Brain pericyte (primary cell): ENCODE data around the gene ZNF385B.
"Not testable (repeated sequence)": the region's sequence is repeated elsewhere in the genome, so short reads cannot be mapped to it uniquely, and the experiment has no call there.

Source experiments
- DNase-seq: peaks from one replicate; pipeline ENCODE4 v3.0.0-alpha.2; 2012; ENCODE audit warnings: low read depth, low spot score

The ZNF385B gene

GRCh38 chr2:179512281-179513035, 349.0 kb downstream of the ZNF385B start:
- no peak for DNase-seq

- no peak for DNase-seq
Measured at GRCh38 chr2:179511105-179511789, 350.2 kb downstream of the ZNF385B start.

GRCh38 chr2:179495315-179495714, 366.1 kb downstream of the ZNF385B start:
- DNase-seq: no peak

GRCh38 chr2:179488563-179488962, 372.8 kb downstream of the ZNF385B start:
- DNase-seq: no peak

DNA sequence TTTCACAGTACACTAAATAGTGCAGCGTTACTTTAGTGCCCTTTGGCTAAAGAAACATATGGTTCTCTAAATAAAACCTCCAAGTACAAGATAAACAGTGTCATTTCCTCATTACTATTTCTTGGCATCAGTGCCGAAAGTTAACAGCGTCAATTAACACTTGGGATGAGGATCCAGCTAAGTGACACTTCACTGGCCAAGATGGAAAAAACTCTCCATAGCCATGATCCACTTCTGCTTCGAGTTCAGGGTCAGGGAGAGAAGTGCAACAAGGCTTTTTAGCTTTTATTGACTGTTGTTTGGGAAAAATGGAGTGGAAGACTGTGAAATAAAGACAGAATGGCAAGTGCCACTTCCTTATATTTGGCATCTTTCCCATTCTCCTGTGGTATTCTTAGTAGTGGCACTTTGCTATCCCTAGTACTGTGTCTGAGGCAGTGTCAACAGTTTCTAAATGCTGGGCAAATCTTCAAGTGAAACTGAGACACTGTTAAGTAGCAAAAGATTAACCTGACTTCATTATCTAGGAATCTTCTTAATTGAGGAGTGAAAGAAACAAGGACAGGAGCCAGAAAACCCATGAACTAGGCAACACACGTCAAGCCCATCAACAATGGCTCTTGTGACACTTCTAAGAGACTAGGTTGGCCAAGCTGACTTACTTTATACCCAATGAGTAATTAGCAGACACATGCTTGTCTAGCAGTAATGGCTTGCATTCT, 374.2 kb downstream of the ZNF385B start:
- no peak for DNase-seq

- no peak for DNase-seq
Measured at GRCh38 chr2:179483131-179483530, 378.3 kb downstream of the ZNF385B start.

GRCh38 chr2:179479947-179480346, 381.5 kb downstream of the ZNF385B start:
- no peak for DNase-seq

GRCh38 chr2:179478771-179479170, 382.6 kb downstream of the ZNF385B start:
- DNase-seq: no peak

GRCh38 chr2:179470992-179471391, 390.4 kb downstream of the ZNF385B start:
- DNase-seq: no peak

- DNase-seq: no peak
Measured at GRCh38 chr2:179470089-179470488, 391.3 kb downstream of the ZNF385B start.

- DNase-seq: no peak
Measured at GRCh38 chr2:179467960-179468359, 393.5 kb downstream of the ZNF385B start.

DNA sequence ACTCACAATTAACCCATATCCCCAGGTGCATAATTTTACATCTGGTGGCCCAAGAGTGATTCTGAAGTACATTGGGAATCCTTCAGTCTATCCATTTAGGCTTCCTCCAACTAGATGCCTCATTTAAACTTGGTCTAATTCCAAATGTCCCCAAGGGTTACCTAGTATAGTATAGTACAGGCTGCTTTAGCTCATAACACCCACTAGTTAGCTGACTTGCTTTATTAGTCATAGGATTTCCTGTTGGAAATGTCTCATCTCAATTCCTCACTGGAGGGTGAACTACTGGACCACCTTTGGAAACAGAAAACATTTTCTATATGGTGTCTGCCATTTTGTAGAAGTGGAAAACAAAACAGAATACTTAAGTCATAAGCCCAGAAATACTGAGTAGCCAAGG, 394.3 kb downstream of the ZNF385B start:
- no peak for DNase-seq

GRCh38 chr2:179461420-179461819, 400.0 kb downstream of the ZNF385B start:
- no peak for DNase-seq

GRCh38 chr2:179460181-179460929, 401.1 kb downstream of the ZNF385B start:
- peak; percentile 51 for DNase-seq

- DNase-seq: not testable (repeated sequence)
Measured at GRCh38 chr2:179458113-179458512, 403.3 kb downstream of the ZNF385B start.

DNA sequence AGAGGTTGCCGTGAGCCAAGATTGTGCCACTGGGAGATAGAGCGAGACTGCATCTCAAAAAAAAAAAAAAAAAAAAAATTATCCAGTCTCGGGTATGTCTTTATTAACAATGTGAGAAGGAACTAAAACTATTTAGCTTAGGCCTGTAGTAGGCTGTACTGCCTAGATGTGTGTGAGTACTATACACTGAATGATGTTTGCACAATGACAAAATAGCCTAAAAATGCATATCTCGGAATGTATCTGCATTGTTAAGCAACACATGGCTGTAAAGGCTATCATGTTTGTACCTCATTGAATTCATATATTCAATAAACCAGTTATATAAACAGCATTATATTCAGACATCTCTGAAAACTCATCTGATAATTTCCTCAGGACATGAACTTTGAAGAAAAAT, 405.6 kb downstream of the ZNF385B start:
- no peak for DNase-seq

GRCh38 chr2:179455172-179455524, 406.3 kb downstream of the ZNF385B start:
- DNase-seq: no peak

GRCh38 chr2:179454443-179455171, 406.8 kb downstream of the ZNF385B start:
- DNase-seq: peak; percentile 24

GRCh38 chr2:179449010-179449409, 412.4 kb downstream of the ZNF385B start:
- no peak for DNase-seq

DNA sequence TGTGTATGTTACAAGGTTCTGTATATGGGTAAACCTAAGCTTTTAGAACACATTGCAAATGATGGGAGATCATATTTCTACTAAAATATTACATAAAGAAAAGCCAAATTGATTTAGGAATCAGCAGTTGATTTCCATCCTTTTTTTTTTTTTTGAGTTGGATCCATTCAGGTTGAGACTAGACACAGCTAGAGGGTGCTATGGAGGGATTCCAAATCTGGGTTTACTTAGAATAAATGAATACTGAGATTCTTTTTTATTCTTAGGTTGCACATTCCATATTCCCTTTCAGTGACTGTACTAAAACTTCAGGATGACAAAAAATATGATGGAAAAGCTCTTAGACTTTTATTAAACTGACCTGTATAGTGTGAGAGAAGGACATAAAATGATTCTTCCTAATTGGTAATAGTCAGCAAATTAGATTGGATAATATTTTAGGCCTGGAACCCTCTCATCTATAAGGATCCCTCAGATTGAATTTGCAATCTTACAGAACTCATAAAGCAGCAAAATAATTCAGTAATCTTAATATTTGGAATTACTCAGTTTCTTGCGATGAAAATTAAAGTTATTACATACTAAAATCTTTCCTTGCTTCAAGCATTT, 413.5 kb downstream of the ZNF385B start:
- no peak for DNase-seq

GRCh38 chr2:179447421-179447820, 414.0 kb downstream of the ZNF385B start:
- no peak for DNase-seq
